Right atrium auricular region (tissue), 2 donors: ENCODE measurements around the gene MEAK7. TPM values are rescaled to one million over a fixed set of nuclear protein-coding genes. Genes with fewer than 3 reads are reported as not detected.

Source experiments
- DNase-seq: peaks from one replicate; pipeline ENCODE4 v3.0.0-alpha.2; 2019; ENCODE audit warnings: low spot score
- H3K27ac ChIP-seq, 2 donors: fragments of 200-600 bp; sonication (generic); 1 replicate in 1 of 2; 2 replicates in 1 of 2; pipeline ENCODE4 v1.5.1; 2016 to 2019
- H3K27me3 ChIP-seq, 2 donors: fragments of 200-600 bp; sonication (generic); one replicate each; pipeline versions ENCODE4 v1.5.1 to v1.6.0; 2017 to 2019
- H3K36me3 ChIP-seq: fragments of 200-600 bp; sonication (generic); one replicate; pipeline ENCODE4 v1.5.1; 2016
- H3K4me1 ChIP-seq, 2 donors: fragments of 200-600 bp; sonication (generic); one replicate each; pipeline versions ENCODE4 v1.5.1 to v1.6.0; 2017 to 2019
- H3K4me3 ChIP-seq, 2 donors: fragments of 200-600 bp; sonication (generic); 1 replicate in 1 of 2; 2 replicates in 1 of 2; pipeline ENCODE4 v1.5.1; 2017 to 2019; ENCODE audit warnings: mild to moderate bottlenecking in 1 of 2, moderate library complexity in 1 of 2
- H3K9me3 ChIP-seq, 2 donors: fragments of 200-600 bp; sonication (generic); one replicate each; pipeline ENCODE4 v1.5.1; 2019
- CTCF ChIP-seq, 2 donors: fragments of 200-600 bp; sonication (generic); IDR thresholded peaks; one replicate each; pipeline ENCODE4 v1.5.1; 2019; ENCODE audit warnings: antibody characterized with exemption in 2 of 2
- total RNA-seq, 2 donors: library from RNA; depleted of rRNA; stranded (reverse); fragments of >200 nt; gene quantifications; one replicate each; pipeline ENCODE4 v1.1.0, GENCODE V29; 2016

MEAK7 gene
- total RNA-seq, 2 donors from 2014 or later, result 5.3 to 6.9 TPM

- TF ChIP-seq CTCF (IDR thresholded peaks at IDR 0.05), result no peak
- H3K27ac ChIP-seq, result no peak overlapping the region
- H3K27me3 ChIP-seq, result no peaks in the 10 kb centered on the region
- peaks cover 15% of the 10 kb centered on the region for H3K36me3 ChIP-seq
- peaks cover 0 to 22% of the 10 kb centered on the region in 2 donors for H3K4me1 ChIP-seq
- no peak for DNase-seq
- no peak overlapping the region for H3K4me3 ChIP-seq
- no peaks in the 10 kb centered on the region for H3K9me3 ChIP-seq
These were observed 3.9 kb downstream of the MEAK7 start for GRCh38 chr16:84500531-84500930.

GRCh38 chr16:84499638-84500037 is 4.8 kb downstream of the MEAK7 start:
- no peaks in the 10 kb centered on the region for H3K27me3 ChIP-seq
- no peak overlapping the region for H3K27ac ChIP-seq
- peaks cover 23% of the 10 kb centered on the region for H3K36me3 ChIP-seq
- H3K4me1 ChIP-seq, result peaks cover 0 to 14% of the 10 kb centered on the region in 2 donors
- H3K4me3 ChIP-seq, result no peak overlapping the region
- no peak for DNase-seq
- TF ChIP-seq CTCF (IDR thresholded peaks at IDR 0.05), result no peak
- H3K9me3 ChIP-seq, result no peaks in the 10 kb centered on the region

GRCh38 chr16:84498859-84499620 is 5.4 kb downstream of the MEAK7 start:
- H3K36me3 ChIP-seq, result peaks cover 27% of the 10 kb centered on the region
- no peak overlapping the region for H3K27ac ChIP-seq
- no peak overlapping the region for H3K4me3 ChIP-seq
- DNase-seq, result no peak
- no peaks in the 10 kb centered on the region for H3K27me3 ChIP-seq
- no peak for TF ChIP-seq CTCF (IDR thresholded peaks at IDR 0.05)
- H3K4me1 ChIP-seq, result peaks cover 0 to 12% of the 10 kb centered on the region in 2 donors
- H3K9me3 ChIP-seq, result no peaks in the 10 kb centered on the region

- TF ChIP-seq CTCF (IDR thresholded peaks at IDR 0.05), result no peak
These were observed 6.2 kb downstream of the MEAK7 start for GRCh38 chr16:84498223-84498610.

GRCh38 chr16:84497418-84498222 is 6.8 kb downstream of the MEAK7 start:
- H3K36me3 ChIP-seq, result peaks cover 34% of the 10 kb centered on the region
- no peak for DNase-seq
- H3K4me3 ChIP-seq, result no peak overlapping the region
- H3K27ac ChIP-seq, result no peak overlapping the region
- H3K4me1 ChIP-seq, result no peaks in the 10 kb centered on the region
- TF ChIP-seq CTCF (IDR thresholded peaks at IDR 0.05), result no peak
- no peaks in the 10 kb centered on the region for H3K27me3 ChIP-seq
- H3K9me3 ChIP-seq, result no peaks in the 10 kb centered on the region

More at GRCh38 chr16:84498223-84498610, 6.2 kb downstream of the MEAK7 start:
- Histone ChIP-seq H3K4me1 (peaks cover 0 to 3% of the 10 kb centered on the region in 2 donors), H3K36me3 (peaks cover 34% of the 10 kb centered on the region), H3K9me3 (no peaks in the 10 kb centered on the region), H3K27me3 (no peaks in the 10 kb centered on the region), H3K27ac (no peak overlapping the region), H3K4me3 (no peak overlapping the region)
- no peak for DNase-seq
